ENCODE measurements around the gene SNUPN. TPM values are rescaled to one million over a fixed set of nuclear protein-coding genes. Genes with fewer than 3 reads are reported as not detected.
"Not testable (repeated sequence)": the region's sequence is repeated elsewhere in the genome, so short reads cannot be mapped to it uniquely, and the experiment has no call there.

SNUPN gene
- total and polyA plus RNA-seq, 10 of the 15 experiments (the other 5 are each of a cell fraction or from before 2014, with no cell fraction given), result 19.0 to 50.3 (median 32.5) TPM

DNA sequence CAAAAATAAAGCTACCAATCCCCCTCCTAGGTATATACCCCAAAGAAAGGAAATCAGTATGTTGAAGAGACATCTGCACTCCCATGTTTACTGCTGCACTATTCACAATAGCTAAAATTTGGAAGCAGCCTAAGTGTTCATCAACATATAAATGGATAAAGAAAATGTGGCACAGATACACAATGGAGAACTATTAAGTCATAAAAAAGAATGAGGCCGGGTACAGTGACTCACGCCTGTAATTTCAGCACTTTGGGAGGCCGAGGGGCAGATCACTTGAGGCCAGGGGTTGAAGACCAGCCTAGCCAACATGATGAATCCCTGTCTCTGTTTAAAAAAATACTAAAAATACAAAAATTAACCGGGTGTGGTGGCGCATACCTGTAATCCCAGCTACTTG lies 36.5 kb downstream of the SNUPN start:
- Histone ChIP-seq H3K36me3 (ENCODE audit: control insufficient read depth in 2 of 2, insufficient read depth in 2 of 2, low read length in 1 of 2) (peaks cover 0 to 3% of the 10 kb centered on the region in 2 experiments; a peak in 1 of 4 replicates), H3K4me1 (ENCODE audit: control insufficient read depth, insufficient read depth, low read length) (no peaks in the 10 kb centered on the region), H3K79me2 (ENCODE audit: control insufficient read depth, insufficient read depth, low read length) (no peaks in the 10 kb centered on the region), H3K27ac (ENCODE audit: control insufficient read depth, insufficient read depth) (no peak overlapping the region), H4K20me1 (ENCODE audit: control insufficient read depth, insufficient read depth) (no peaks in the 10 kb centered on the region), H2AFZ (ENCODE audit: control insufficient read depth, low read depth, low read length) (no peak overlapping the region), H3K9ac (ENCODE audit: control insufficient read depth, insufficient read depth, low read length) (no peak overlapping the region), H3K27me3 (replicated peaks in 1 of 2; ENCODE audit: control insufficient read depth in 2 of 2, insufficient read depth in 2 of 2, low read length in 1 of 2) (no peaks in the 10 kb centered on the region), H3K9me3 (replicated peaks; ENCODE audit: control insufficient read depth, insufficient read depth, low read length) (no peaks in the 10 kb centered on the region), H3K4me3 (no peak overlapping the region), H3K4me2 (ENCODE audit: control insufficient read depth, insufficient read depth) (no peak overlapping the region)
- no peak for TF ChIP-seq SUZ12 (IDR thresholded peaks at IDR 0.05; ENCODE audit: unreplicated experiment)
- TF ChIP-seq CREM (IDR thresholded peaks at IDR 0.05; ENCODE audit: low read depth), result no peak
- TF ChIP-seq YBX1 (IDR thresholded peaks at IDR 0.05), result no peak
- FAIRE-seq, result no peak
- no TSS peak for BruUV-seq (replicated peaks)
- in situ Hi-C loops (cut with MboI), result no loop called here
- DNase-seq (ENCODE audit: low read depth, low spot score), result no peak
- CTCF ChIA-PET, result no interaction called here
- SMC1A ChIA-PET (ENCODE audit: uncharacterized antibody, unreplicated experiment), result no interaction called here
- RAD21 ChIA-PET (ENCODE audit: unreplicated experiment), result no interaction called here
- ATAC-seq, result no peak
- POLR2A ChIA-PET, result interaction anchor here (0.6 to 1.1 kb wide), 2 partner anchors 10 to 60 kb away, joined by 3 to 6 read pairs; partner anchors contain the start of gene PTPN9
- WGBS (ENCODE audit: insufficient coverage, insufficient replicate concordance, low lambda C conversion rate, missing lambda C conversion rate), result 100% methylated on average over 5 of the region's 5 CpGs
- intact Hi-C loops (cut with micrococcal nuclease; ENCODE audit: unreplicated experiment), result no loop called here

DNA sequence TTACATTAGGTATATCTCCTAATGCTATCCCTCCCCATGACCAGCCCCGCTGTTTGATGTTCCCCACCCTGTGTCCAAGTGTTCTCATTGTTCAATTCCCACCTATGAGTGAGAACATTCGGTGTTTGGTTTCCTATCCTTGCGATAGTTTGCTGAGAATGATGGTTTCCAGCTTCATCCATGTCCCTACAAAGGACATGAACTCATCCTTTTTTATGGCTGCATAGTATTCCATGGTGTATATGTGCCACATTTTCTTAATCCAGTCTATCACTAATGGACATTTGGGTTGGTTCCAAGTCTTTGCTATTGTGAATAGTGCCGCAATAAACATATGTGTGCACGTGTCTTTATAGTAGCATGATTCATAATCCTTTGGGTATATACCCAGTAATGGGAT lies 39.1 kb downstream of the SNUPN start:
- H3K4me3 ChIP-seq; BruUV-seq (replicated peaks); H3K36me3 ChIP-seq (ENCODE audit: control insufficient read depth in 2 of 2, insufficient read depth in 2 of 2, low read length in 1 of 2); H3K9ac ChIP-seq (ENCODE audit: control insufficient read depth, insufficient read depth, low read length); H3K9me3 ChIP-seq (replicated peaks; ENCODE audit: control insufficient read depth, insufficient read depth, low read length); DNase-seq (ENCODE audit: low read depth, low spot score); intact Hi-C loops (cut with micrococcal nuclease; ENCODE audit: unreplicated experiment); RAD21 ChIA-PET (ENCODE audit: unreplicated experiment); POLR2A ChIA-PET; CTCF ChIA-PET; H3K4me1 ChIP-seq (ENCODE audit: control insufficient read depth, insufficient read depth, low read length); in situ Hi-C loops (cut with MboI); H4K20me1 ChIP-seq (ENCODE audit: control insufficient read depth, insufficient read depth); FAIRE-seq; H2AFZ ChIP-seq (ENCODE audit: control insufficient read depth, low read depth, low read length); SMC1A ChIA-PET (ENCODE audit: uncharacterized antibody, unreplicated experiment); H3K79me2 ChIP-seq (ENCODE audit: control insufficient read depth, insufficient read depth, low read length); ATAC-seq; H3K27ac ChIP-seq (ENCODE audit: control insufficient read depth, insufficient read depth); H3K27me3 ChIP-seq (replicated peaks in 1 of 2; ENCODE audit: control insufficient read depth in 2 of 2, insufficient read depth in 2 of 2, low read length in 1 of 2); H3K4me2 ChIP-seq (ENCODE audit: control insufficient read depth, insufficient read depth): not testable (repeated sequence)
- WGBS (ENCODE audit: insufficient coverage, insufficient replicate concordance, low lambda C conversion rate, missing lambda C conversion rate), result 100% methylated on average over 5 of the region's 5 CpGs
